NCI-H1417 treated with DMSO at 0.1 percent for 48 hours (cell line): ENCODE measurements around the gene TRAPPC2.
"Not testable (repeated sequence)": the region's sequence is repeated elsewhere in the genome, so short reads cannot be mapped to it uniquely, and the experiment has no call there.

Experiments
- DNase-seq: peaks from one replicate; lab custom pipeline; 2025; lab: John Stamatoyannopoulos, UW

Gene TRAPPC2

DNA sequence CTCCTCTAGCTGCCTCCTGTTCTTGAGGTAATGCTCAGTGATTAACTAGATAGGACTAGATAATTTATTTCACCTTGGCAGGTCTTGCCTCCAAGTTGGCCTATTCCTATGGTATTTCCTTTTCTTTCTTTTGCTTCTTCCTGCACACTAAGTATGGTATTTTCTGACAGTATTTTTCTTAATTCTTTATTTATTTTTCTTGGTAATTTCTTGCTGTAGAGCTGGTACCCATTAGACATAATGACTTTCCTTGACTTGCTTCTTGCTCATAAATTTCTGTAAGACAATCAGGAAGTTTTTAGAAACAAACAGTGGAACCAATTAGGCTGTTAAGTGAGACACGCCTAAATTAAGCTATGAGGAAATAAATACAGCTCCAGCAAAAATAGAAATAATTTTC, 36.0 kb downstream of the TRAPPC2 start:
- no peak for DNase-seq

DNA sequence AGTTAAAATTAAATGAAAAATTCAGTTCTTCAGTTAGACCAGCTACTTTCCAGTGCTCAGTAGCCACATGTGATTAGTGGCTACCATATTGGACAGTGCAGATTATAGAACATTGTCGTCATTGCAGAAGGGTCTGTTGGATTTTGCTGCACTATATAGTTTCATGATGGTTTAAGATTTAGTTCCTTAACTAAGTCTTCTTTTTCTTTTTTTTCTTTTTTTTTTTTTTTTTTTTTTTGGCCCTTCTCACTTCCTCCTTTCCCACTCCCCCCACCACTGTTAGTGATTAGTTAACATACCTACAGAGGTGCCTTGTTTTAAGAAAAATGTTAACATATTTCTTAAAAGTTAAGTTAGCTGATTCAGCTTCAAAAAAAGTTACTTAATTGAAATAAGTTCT, 36.4 kb downstream of the TRAPPC2 start:
- no peak for DNase-seq

DNA sequence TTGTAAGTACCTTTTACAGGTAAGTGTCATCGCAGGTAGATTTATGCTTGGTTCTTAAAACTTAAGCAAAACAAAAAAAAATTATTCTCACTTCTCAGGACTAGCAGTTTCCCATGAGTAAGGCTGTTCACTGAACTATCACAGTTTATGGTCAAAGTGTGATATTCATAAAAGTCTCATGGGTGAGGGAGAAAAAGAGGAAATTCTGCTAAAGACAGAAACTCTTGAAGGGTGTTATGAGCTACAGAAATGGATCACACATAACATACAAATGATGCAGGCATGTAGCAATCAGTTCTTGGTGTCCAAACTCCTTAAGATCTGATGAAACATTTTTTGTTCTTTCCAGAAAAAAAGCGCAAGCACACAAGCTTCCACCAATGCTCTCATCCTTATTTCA, 37.0 kb downstream of the TRAPPC2 start:
- DNase-seq: no peak

DNA sequence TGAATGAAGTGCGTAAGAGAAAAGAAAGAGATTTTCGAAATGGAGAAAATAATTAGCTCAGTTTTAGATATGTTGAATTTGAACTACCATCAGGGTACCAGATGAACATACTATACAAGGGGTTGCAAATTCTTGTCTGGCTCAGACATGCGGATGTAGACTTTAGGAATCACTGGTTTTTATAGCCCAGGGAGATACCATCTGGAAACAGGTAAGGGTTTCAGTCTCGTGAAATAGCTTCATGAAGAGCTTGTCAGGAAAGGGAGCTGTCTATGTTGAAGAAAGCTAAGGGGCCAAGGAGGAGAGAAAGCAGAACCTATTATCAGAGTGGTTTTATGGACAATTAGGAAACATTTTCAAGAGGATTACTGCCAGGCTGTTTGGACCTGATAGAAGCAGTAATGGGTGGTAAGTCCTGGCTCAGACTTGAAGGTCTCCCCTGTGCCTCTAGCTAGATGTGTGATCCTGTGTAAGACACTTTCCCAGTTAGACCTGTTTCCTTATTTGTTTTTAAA, 38.8 kb downstream of the TRAPPC2 start:
- DNase-seq: no peak

DNA sequence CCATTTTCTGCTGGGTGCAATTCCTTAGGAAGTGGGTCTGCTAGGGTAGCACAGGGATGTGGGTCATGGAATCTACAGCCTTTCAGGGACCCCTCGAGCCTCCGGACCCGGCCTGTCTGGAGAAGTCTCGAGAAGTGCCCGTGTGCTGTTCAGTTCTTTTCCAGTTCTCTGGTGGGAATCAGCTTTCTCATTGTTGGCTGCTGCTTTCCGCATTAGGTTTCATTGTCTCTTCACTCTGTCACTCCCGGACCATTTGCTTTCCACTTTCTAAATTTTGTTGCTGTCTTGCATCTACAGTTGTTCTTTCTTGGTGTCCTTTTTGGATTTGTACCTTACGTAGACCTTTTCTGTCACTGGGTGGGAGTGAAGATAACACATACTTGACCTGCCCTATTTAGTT, 39.4 kb downstream of the TRAPPC2 start:
- no peak for DNase-seq

DNA sequence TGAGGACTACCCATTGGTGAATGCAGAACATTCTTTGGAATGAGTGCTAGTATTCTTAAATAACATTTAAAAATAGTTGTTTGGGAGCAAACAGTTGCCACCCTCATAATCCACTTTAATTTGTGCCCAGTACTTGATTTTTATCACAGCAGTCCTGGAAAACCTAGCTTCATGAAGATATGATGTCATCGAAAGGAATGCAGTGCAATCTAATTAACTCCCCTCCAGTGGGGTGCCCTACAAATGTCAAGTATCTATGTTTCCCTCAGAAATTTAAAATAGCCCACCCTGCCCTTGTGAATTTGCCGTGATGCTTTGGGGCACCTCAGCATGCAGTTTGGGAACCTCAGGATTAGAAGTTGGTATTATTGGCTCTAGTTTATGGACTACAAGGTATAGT, 40.1 kb downstream of the TRAPPC2 start:
- no peak for DNase-seq

DNA sequence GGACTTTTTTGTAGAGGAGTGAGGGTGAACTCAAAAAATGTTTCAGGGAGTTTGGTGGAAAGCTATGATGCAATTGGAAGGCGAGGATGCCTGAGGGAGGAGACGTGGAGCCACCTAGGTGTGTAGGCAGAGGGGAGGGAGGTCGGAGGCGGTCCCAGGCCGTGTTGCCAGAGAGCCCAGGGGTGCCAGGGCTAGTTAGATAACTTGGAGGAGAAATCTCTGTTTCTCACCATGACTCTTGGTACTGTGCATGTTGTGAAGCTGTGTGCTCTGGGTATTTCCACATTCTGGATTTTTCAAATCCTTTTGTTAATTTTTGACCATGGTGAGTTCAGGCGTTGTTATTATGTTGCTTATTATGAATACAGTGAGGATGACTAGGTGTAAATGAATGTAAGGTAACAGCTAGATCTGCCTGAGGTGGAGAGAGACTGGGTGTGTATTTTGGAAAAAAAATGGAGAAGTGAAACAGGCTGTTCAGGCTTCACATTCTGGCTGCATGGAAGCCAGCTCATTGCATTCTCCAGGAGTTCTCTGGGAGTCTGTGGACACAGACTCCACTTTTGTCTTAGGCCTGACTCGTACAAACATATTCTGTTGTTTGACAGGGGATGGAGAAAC, 41.0 kb downstream of the TRAPPC2 start:
- DNase-seq: no peak

DNA sequence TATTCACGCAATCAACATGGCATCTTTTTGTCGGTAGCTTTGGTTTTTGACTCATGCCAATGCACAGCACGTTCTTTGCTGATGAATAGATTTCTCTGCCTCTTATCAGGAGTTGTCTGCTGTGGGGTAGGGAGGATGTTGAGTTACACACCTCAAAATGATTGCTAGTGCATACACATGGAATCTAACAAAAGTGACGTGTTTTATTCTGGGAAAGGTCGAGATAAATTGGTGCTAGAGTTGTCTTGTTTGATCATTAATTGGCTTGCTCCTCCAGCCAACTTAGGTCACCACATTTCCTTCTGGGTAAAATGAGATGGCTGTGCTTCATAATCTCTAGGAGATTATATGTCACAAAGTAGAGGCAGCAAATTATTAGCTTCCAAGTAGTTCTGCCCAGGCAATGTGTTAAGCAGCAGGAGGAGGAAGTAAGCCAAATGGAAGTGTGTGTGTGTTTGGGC, 41.6 kb downstream of the TRAPPC2 start:
- no peak for DNase-seq

DNA sequence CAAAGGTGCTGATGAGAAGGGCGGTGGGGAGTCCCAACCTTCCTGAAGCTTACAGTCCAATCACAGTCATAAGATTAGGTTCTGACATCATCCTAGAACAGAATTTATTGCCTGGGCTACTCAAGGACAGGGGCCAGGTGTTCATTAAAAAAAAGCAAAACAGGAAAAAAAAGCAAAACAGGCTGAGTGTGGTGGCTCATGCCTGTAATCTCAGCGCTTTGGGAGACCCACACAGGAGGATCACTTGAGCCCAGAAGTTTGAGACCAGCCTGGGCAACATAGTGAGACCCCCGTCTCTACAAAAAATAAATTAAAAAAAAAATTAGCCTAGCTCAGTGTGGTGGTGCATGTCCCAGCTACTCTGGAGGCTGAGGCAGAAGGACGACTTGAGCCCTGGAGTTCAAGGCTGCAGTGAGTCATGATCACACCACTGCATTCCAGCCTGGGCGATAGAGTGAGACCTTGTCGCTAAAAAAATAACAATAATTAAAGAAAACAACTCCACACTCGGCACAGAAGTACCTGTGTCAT, 42.5 kb downstream of the TRAPPC2 start:
- no peak for DNase-seq

DNA sequence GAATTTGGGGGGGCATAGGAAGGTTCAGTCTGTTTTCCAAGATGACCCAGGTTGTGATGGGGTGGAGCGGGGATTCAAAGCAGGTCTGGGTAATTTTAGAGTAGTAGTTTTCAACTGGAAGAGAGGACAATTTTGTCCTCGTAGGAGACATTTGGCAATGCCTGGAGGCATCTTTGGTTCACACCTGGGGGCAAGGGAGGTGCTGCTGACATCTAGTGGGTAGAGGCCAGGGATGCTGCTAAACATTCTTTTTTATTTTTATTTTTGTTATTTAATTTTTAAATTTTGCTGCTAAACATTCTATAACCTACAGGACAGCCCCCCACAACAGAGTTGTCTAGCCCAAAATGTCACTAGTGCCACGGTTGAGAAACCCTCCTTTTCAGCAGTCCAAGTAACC, 43.6 kb downstream of the TRAPPC2 start:
- no peak for DNase-seq

DNA sequence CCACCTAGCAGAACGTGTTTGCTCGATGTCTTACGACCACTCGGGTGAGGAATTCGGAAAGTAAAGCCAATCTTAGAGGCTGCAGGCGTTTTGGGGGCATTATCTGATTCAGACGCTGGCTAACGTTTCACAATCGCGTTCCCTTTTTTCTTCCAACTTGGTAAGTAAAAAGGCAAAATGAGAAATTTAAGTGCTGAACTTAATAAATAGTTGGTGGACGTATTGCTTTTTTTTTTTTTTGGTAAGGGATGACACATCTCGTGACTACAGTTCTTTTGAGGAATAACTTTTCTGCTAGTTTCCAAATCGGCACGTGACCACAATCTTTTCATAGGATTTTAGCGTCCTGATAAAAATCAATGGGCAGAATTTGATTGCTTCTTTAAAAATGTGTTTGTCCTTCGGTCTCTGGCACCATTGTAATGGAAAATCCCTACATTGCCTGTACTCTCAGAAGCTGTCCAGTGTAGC, 44.6 kb downstream of the TRAPPC2 start:
- no peak for DNase-seq

DNA sequence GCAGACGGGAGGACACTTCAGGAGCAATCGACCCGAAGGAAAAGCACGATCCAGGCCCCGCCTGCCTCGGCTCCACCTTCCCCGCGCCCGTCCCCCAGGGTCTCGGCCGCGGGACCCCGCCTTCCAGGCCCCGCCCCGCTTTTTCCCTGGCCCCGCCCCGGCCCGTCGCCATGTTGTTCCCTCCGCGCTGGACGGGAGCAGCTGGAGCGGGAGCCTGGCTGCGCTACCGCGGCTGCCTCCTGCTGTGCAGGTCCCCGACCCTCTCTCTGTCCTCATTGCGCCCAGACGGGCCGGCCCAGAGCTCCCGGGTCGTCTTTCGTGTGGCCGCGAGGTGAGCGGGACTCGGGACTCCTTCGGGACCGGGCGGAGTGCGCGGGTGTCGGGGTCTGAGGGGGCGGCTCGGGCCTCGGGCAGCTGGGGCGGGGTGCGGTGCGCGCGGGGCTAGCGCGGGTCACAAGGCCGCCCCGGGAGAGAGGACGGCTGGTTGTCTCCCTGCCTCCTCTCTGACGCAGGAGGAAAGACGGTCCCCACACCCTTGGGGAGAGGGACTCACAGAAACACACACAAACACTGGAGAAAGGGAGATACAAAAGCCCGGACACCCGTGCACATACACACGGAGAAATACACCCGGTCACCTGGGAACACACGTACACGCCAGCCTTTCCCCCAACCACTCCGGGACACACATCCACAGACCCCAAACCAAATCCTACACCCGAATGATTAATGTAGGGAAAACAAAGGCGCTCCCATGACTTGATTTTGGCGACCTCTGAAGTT, 45.3 kb downstream of the TRAPPC2 start, which contains the start of gene RAB9A:
RAB9A (plus strand) TSS at position 171 of the 783 bp plus-strand sequence. CDS start 19,619 bp downstream, outside the sequence.
- peak; percentile 44 for DNase-seq

DNA sequence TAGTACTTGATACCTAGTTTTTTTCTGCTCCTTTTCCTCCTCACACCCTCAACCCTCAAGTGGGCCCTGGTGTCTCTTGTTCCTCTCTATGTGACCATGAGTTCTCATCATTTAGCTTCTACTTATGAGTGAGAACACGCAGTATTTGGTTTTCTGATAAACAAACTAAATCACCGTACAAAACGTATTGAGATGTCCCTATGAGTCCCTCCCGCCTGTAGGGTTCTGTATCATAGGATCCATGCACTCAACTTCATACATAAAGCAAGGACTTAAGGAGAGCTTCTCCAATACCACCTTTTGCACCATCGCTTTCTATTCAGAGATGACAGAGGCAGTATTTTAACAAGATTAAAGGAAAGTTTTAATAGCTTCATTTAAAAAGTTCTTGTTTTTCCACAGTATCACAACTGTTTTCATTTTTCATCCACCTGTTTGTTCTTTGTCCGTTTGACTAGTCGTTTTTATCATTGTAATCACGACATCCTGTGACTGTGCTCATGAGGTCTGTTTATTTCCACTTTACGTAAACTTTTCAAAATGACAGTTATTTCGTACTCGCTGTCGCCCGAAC, 45.9 kb downstream of the TRAPPC2 start:
- no peak for DNase-seq

DNA sequence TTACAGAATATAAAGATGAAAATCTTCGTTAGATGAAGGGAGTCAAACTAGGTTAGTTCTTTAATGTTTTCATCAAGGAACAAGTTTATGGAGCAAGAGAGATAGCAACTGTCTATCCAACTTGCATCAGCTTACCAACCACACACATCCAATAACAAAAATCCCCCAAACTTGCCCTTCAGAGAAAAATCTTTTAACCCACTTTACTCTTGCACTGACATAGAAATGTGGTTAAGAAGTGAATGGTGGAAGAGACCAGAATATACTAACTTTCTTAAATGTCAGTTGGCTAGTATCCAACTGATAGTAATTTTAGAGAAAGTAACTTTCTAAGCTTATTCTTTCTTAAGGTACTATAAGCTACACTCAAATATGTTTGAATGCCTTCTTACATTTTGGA, 47.2 kb downstream of the TRAPPC2 start:
- DNase-seq: no peak

DNA sequence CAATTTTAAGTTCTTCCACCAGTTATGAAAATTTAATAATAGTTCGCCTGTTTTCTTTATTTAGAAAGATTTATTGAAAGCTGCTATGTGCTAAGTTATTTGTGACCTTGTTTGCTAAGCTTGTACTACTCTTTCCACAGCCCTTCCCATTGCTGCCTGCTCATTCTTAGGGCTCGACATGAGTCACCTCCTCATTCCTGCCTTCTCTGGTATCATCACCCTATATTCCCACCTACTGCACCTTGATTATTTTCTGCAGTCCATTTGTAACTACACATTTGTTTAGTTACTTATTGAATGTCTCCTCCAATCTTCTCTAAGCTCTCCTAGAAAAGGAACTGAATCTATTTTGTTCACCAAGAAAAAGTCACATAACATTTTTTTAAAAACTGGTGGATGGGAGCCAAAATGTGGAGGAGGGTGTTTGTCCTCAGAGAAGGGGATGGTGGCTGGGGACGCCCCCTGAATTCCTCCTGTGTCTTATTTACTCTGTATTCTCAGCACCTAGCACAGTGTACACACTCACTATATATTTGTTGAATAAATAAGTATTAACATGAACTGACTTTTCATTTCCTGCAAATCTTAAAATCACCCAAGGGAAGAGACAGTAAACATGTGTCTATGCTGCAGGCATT, 49.2 kb downstream of the TRAPPC2 start:
- DNase-seq: no peak

DNA sequence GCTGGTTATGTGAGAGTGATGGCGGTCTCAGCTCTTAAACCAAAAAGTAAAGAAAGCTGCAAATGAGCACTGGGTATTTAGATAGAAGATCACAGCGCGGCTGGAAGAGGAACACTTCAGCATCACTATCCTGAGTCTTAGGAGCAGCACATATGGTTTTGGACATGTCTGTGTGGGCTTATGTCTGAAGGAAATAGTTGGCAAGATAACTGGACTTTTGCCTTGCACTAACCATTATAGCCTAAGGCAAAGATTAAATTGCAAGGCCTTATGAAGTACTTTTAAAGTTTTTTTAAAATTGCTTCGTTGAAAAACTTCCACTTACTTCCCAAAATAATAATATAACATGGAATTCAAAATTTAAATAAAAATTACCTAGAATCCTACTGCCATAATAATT, 50.1 kb downstream of the TRAPPC2 start:
- no peak for DNase-seq

DNA sequence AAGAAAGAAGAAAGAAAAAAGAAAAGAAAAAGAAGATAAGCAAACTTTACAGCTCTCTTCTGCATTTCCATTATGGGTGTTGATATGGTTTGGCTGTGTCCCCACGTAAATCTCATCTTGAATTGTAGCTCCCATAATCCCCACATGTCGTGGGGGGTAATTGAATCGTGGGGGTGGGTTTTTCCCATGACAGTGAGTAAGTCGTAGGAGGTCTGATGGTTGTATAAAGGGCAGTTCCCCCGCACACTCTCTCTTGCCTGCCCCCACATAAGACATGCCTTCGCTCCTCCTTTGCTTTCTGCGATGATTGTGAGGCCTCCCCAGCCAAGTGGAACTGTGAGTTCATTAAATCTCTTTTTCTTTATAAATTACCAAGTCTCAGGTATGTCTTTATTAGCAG, 52.8 kb downstream of the TRAPPC2 start:
- no peak for DNase-seq

DNA sequence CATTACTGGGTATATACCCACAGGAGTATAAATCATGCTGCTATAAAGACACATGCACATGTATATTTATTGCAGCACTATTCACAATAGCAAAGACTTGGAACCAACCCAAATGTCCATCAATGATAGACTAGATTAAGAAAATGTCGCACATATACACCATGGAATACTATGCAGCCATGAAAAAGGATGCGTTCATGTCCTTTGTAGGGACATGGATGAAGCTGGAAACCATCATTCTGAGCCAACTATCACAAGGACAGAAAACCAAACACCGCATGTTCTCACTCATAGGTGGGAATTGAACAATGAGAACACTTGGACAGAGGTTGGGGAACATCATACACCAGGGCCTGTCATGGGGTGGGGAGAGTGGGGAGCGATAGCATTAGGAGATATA, 54.7 kb downstream of the TRAPPC2 start:
- not testable (repeated sequence) for DNase-seq

DNA sequence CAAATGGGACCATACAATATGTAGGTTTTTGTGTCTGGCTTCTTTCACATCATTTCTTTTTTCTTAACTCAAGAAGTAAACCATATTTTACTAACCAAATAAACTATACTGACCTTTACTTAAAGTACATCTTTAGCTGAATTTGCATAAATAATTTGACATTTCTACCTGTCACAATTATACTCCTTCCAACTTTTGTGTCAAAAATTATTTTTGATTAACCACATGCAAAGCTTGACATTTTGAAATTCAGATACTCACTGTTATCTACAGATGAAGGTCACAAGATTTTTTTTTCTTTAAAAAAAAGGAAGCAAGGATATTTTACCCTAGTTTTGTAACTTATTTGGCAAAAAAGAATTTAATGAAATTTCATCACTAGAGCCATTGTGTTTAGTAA, 57.5 kb downstream of the TRAPPC2 start:
- DNase-seq: no peak

DNA sequence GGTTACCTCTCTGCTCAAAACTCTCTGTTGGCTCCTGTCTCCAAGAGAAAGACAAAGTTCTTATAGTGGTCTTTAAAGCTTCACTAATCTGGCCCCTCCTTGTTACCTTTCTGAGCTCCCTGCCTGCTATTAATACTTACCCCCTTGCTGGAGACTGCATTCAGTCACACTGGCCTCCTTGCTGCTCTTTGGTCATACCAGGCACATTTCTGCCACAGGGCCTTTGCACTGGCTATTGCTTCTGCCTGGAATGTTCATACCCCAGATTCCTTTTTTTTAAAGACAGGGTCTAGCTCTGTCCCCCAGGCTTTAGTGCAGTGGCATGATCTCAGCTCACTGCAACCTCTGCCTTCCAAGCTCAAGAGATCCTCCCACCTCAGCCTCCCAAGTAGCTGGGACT, 61.4 kb downstream of the TRAPPC2 start:
- DNase-seq: no peak

DNA sequence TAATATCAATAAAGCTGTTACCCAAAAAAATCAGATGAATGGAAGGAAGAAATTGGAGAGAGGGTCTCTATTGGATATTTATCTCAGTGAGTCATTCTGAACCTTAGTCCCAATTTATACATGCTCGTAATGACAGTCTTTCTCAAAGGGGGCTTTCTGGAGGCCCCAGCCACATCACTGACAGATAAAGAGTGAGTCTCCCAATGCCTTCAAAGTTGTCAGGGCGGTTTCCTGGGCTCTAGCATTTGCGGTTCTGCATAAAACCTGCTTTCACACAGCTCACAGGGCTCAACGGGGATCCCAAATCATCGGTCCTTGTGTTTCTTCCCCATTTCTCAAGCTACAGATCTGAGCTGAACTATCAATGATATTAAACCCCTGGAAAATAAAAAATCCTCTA, 64.2 kb downstream of the TRAPPC2 start:
- no peak for DNase-seq

DNA sequence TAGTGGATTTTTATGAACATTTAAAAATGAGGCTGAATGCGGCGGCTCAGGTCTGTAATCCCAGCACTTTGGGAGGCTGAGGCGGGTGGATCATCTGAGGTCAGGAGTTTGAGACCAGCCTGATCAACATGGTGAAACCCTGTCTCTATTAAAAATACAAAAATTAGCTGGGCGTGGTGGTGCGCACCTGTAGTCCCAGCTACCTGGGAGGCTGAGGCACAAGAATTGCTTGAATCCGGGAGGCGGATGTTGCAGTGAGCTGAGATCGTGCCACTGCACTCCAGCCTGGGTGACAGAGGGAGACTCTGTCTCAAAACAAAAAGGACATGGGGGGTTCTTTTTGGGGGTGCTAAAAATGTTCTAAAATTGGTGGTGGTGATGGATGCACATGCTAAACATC, 64.7 kb downstream of the TRAPPC2 start:
- DNase-seq: not testable (repeated sequence)
